Thymus (tissue), 11 donors: ENCODE data around the gene ACAN. TPM values are rescaled to one million over a fixed set of nuclear protein-coding genes. Genes with fewer than 3 reads are reported as not detected.

Experiments used
- DNase-seq, 9 donors: peaks; one replicate each; pipeline ENCODE4 v3.0.0-alpha.2; 2013; ENCODE audit warnings: low spot score in 9 of 9, low read depth in 6 of 9, missing footprints in 1 of 9
- H3K27ac ChIP-seq, 2 donors: one replicate each; pipeline ENCODE4 v1.5.1; 2013; ENCODE audit warnings: control low read depth in 1 of 2, low read depth in 1 of 2, low read length in 1 of 2, mild to moderate bottlenecking in 1 of 2, moderate library complexity in 1 of 2
- H3K27me3 ChIP-seq, 2 donors: one replicate each; pipeline ENCODE4 v1.5.1; 2013; ENCODE audit warnings: low read length in 1 of 2; ENCODE audit not compliant: control insufficient read depth in 2 of 2, insufficient read depth in 1 of 2
- H3K36me3 ChIP-seq, 2 donors: one replicate each; pipeline ENCODE4 v1.5.1; 2013; ENCODE audit warnings: low read length in 1 of 2, mild to moderate bottlenecking in 1 of 2, moderate library complexity in 1 of 2; ENCODE audit not compliant: control insufficient read depth in 2 of 2, insufficient read depth in 2 of 2
- H3K4me1 ChIP-seq, 2 donors: one replicate each; pipeline ENCODE4 v1.5.1; 2013; ENCODE audit warnings: low read length in 2 of 2; ENCODE audit not compliant: control insufficient read depth in 2 of 2, insufficient read depth in 2 of 2
- H3K4me3 ChIP-seq, 2 donors: one replicate each; pipeline ENCODE4 v1.5.1; 2013; ENCODE audit warnings: low read length in 2 of 2, control low read depth in 1 of 2, mild to moderate bottlenecking in 1 of 2
- H3K9me3 ChIP-seq, 2 donors: one replicate each; pipeline ENCODE4 v1.5.1; 2013; ENCODE audit warnings: low read length in 1 of 2, mild to moderate bottlenecking in 1 of 2; ENCODE audit not compliant: control insufficient read depth in 2 of 2, insufficient read depth in 1 of 2
- WGBS: extraction: QIAGEN DNeasy Blood & Tissue Kit; methylation state at CpG from one replicate; pipeline ENCODE4 v1.1.7; 2013; 5-methylcytosine and 5-hydroxymethylcytosine counted together
- polyA plus RNA-seq: library from polyadenylated mRNA; stranded (reverse); fragments of 200-250 nt; gene quantifications from one replicate; pipeline ENCODE4 v1.2.3, GENCODE V29; 2013
- total RNA-seq: library from RNA; stranded (reverse); fragments of 120-200 nt; gene quantifications from one replicate; pipeline ENCODE4 v1.2.4, GENCODE V29; 2013
- donor health status: healthy.

The ACAN gene
- total and polyA plus RNA-seq, 2 donors = 0.28 to 0.80 TPM

- H3K27ac ChIP-seq = no peak overlapping the region
- H3K27me3 ChIP-seq = no peaks in the 10 kb centered on the region
- no peak for DNase-seq
- WGBS = 95% methylated on average over 12 of the region's 12 CpGs
- H3K9me3 ChIP-seq = no peaks in the 10 kb centered on the region
- H3K4me1 ChIP-seq = peaks cover 14 to 28% of the 10 kb centered on the region in 2 donors
- peaks cover 6 to 50% of the 10 kb centered on the region in 2 donors for H3K36me3 ChIP-seq
- H3K4me3 ChIP-seq = no peak overlapping the region
Measured at GRCh38 chr15:88909956-88910831, 107.0 kb downstream of the ACAN start.

DNA sequence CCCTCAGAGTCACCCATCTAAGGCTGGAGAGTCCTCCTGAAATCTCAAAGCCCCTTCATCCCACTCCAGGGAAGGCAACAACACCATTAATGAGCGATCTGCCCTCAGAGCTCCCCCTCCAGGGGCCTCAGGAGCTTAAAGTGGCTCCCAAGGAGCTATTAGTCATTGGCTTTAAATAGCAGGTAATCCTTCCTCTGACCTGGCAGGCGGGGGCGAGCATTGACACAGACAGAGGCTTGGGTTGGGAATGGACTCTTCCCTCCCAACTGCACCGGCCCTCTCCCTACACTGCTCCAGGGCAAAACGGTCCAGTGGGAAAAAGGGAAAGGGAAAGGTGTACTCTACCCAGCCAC, 108.5 kb downstream of the ACAN start:
- H3K27ac ChIP-seq = peak overlapping the region in 1 of 2 donors; percentile 49
- DNase-seq = no peak

GRCh38 chr15:88912500-88912921, 109.3 kb downstream of the ACAN start:
- Histone ChIP-seq H3K27ac (peak overlapping the region; percentile 49 to 84), H3K4me1 (peaks cover 14 to 27% of the 10 kb centered on the region in 2 donors), H3K9me3 (no peaks in the 10 kb centered on the region), H3K36me3 (peaks cover 6 to 31% of the 10 kb centered on the region in 2 donors), H3K4me3 (peak overlapping the region; percentile 78 to 85), H3K27me3 (no peaks in the 10 kb centered on the region)
- 33% methylated on average over 20 of the region's 20 CpGs for WGBS
- no peak for DNase-seq

More for the DNA sequence above, 108.5 kb downstream of the ACAN start:
- Histone ChIP-seq H3K4me1 (peaks cover 14 to 27% of the 10 kb centered on the region in 2 donors), H3K36me3 (peaks cover 6 to 37% of the 10 kb centered on the region in 2 donors), H3K9me3 (no peaks in the 10 kb centered on the region), H3K4me3 (peak overlapping the region; percentile 78 to 85), H3K27me3 (no peaks in the 10 kb centered on the region)
- WGBS = 96% methylated on average over 5 of the region's 5 CpGs

- Histone ChIP-seq H3K27ac (peak within 1 kb of the TSS; percentile 60 to 84), H3K36me3 (peaks cover 6 to 23% of the 10 kb centered on the region in 2 donors), H3K27me3 (no peaks in the 10 kb centered on the region), H3K4me3 (peak within 1 kb of the TSS; percentile 78 to 85), H3K9me3 (no peaks in the 10 kb centered on the region), H3K4me1 (peaks cover 14 to 27% of the 10 kb centered on the region in 2 donors)
- peak in 8 of 9 donors; percentile 44 to 89 (median 72) for DNase-seq
- under 1% methylated on average over 67 of the region's 67 CpGs for WGBS
Measured at GRCh38 chr15:88913017-88913849, 110.0 kb downstream of the ACAN start, which contains the start of gene MFGE8. Gene MFGE8, minus strand, starts transcription at chr15:88913379. Its CDS starts 60 bp downstream, at chr15:88913319.

DNA sequence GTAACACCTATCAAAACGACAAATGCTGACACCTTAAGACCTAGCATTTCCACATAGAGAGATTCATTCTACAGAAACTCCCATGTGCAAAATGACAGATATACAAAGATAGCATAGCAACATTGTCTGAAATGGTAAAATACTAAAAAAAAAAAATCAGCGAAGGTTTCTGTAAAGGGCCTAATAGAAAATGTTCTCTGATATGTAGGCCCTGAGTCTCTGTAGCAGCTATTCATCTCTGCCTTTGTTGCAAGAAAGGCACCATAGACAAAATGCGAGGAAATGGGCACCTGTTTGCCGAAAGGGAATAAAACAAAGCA, 110.6 kb downstream of the ACAN start:
- Histone ChIP-seq H3K4me1 (peaks cover 14 to 27% of the 10 kb centered on the region in 2 donors), H3K9me3 (no peaks in the 10 kb centered on the region), H3K27me3 (no peaks in the 10 kb centered on the region), H3K27ac (peak overlapping the region in 1 of 2 donors; percentile 60), H3K4me3 (peak overlapping the region in 1 of 2 donors; percentile 85), H3K36me3 (peaks cover 6 to 18% of the 10 kb centered on the region in 2 donors)
- no peak for DNase-seq
- WGBS = 68% methylated on average over 4 of the region's 4 CpGs

DNA sequence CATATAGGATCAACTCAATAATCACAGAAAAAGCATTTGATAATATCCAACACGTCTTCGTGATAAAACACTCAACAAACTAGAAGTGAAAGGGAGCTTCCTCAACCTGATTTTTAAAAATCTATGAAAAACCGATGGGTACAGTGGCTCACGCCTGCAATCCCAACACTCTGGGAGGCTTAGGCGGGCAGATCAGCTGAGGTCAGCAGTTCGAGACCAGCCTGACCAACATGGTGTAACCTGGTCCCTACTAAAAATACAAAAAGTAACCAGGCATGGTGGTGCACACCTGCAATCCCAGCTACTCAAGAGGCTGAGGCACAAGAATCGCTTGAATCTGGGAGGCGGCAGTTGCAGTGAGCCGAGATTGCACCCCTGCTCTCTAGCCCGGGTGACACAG, 112.1 kb downstream of the ACAN start:
- no peaks in the 10 kb centered on the region for H3K27me3 ChIP-seq
- no peaks in the 10 kb centered on the region for H3K9me3 ChIP-seq
- no peak for DNase-seq
- peaks cover 0 to 2% of the 10 kb centered on the region in 2 donors for H3K36me3 ChIP-seq
- no peak overlapping the region for H3K4me3 ChIP-seq
- 97% methylated on average over 10 of the region's 10 CpGs for WGBS
- H3K4me1 ChIP-seq = peaks cover 14 to 27% of the 10 kb centered on the region in 2 donors
- no peak overlapping the region for H3K27ac ChIP-seq

GRCh38 chr15:88917760-88918159, 114.5 kb downstream of the ACAN start:
- H3K27ac ChIP-seq = no peak overlapping the region
- no peak for DNase-seq
- no peaks in the 10 kb centered on the region for H3K36me3 ChIP-seq
- H3K4me3 ChIP-seq = no peak overlapping the region
- H3K27me3 ChIP-seq = no peaks in the 10 kb centered on the region
- H3K9me3 ChIP-seq = no peaks in the 10 kb centered on the region
- 96% methylated on average over 5 of the region's 5 CpGs for WGBS
- peaks cover 0 to 5% of the 10 kb centered on the region in 2 donors for H3K4me1 ChIP-seq

GRCh38 chr15:88918738-88919137, 115.5 kb downstream of the ACAN start:
- Histone ChIP-seq H3K36me3 (no peaks in the 10 kb centered on the region), H3K4me1 (no peaks in the 10 kb centered on the region), H3K27me3 (no peaks in the 10 kb centered on the region), H3K27ac (no peak overlapping the region), H3K4me3 (no peak overlapping the region), H3K9me3 (no peaks in the 10 kb centered on the region)
- no peak for DNase-seq
- WGBS = 91% methylated on average over 4 of the region's 4 CpGs
